Stimulated activated naive B cell treated with anti-CD40 and anti-IgM and Interleukin-4, amounts not matched to agents 10 μg/mL and 1 μg/mL and 100 μg/mL, for 72 hours (primary cell): Measurements from ENCODE around the gene MACROD2.

Source experiments
- ATAC-seq, 2 donors: fragments of 150-1000 bp; cut with Tn5 transposase; replicated peaks; 2 replicates each; pipeline ENCODE4 v1.10.0; 2021; ENCODE audit warnings: moderate library complexity in 1 of 2
- DNase-seq: peaks from one replicate; pipeline ENCODE4 v3.0.0; 2021
- H3K27ac Mint-ChIP-seq: one replicate; pipeline ENCODE4 v1.8.0; 2022; ENCODE audit warnings: mild to moderate bottlenecking, mixed read lengths
- H3K27me3 Mint-ChIP-seq, 2 donors: one replicate each; pipeline ENCODE4 v1.8.0; 2022; ENCODE audit warnings: mixed read lengths in 2 of 2
- H3K36me3 Mint-ChIP-seq, 2 donors: one replicate each; pipeline ENCODE4 v1.8.0; 2022; ENCODE audit warnings: mixed read lengths in 2 of 2, mild to moderate bottlenecking in 1 of 2
- H3K4me1 Mint-ChIP-seq, 2 donors: one replicate each; pipeline ENCODE4 v1.8.0; 2022; ENCODE audit warnings: mixed read lengths in 2 of 2, mild to moderate bottlenecking in 1 of 2
- H3K4me3 Mint-ChIP-seq, 2 donors: one replicate each; pipeline ENCODE4 v1.8.0; 2022; ENCODE audit warnings: mild to moderate bottlenecking in 2 of 2, mixed read lengths in 2 of 2, moderate library complexity in 1 of 2
- H3K9me3 Mint-ChIP-seq, 2 donors: one replicate each; pipeline ENCODE4 v1.8.0; 2022; ENCODE audit warnings: mixed read lengths in 2 of 2, mild to moderate bottlenecking in 1 of 2

Gene MACROD2

GRCh38 chr20:15609921-15610320 lies 1614.6 kb downstream of the MACROD2 start:
- peaks cover 6 to 15% of the 10 kb centered on the region in 2 donors for H3K27me3 Mint-ChIP-seq
- no peaks in the 10 kb centered on the region for H3K9me3 Mint-ChIP-seq
- DNase-seq, result no peak
- ATAC-seq, result no peak
- no peak overlapping the region for H3K27ac Mint-ChIP-seq
- H3K4me1 Mint-ChIP-seq, result peaks cover 0 to 9% of the 10 kb centered on the region in 2 donors
- H3K4me3 Mint-ChIP-seq, result no peak overlapping the region
- no peaks in the 10 kb centered on the region for H3K36me3 Mint-ChIP-seq

GRCh38 chr20:15610787-15611186 lies 1615.5 kb downstream of the MACROD2 start:
- DNase-seq (no peak), ATAC-seq (peak; percentile 38 to 58)
- H3K27ac Mint-ChIP-seq, result no peak overlapping the region
- H3K9me3 Mint-ChIP-seq, result no peaks in the 10 kb centered on the region
- peaks cover 9 to 17% of the 10 kb centered on the region in 2 donors for H3K27me3 Mint-ChIP-seq
- H3K4me3 Mint-ChIP-seq, result no peak overlapping the region
- H3K4me1 Mint-ChIP-seq, result peaks cover 0 to 9% of the 10 kb centered on the region in 2 donors
- H3K36me3 Mint-ChIP-seq, result no peaks in the 10 kb centered on the region

- no peak overlapping the region for H3K27ac Mint-ChIP-seq
- peaks cover 0 to 9% of the 10 kb centered on the region in 2 donors for H3K4me1 Mint-ChIP-seq
- H3K9me3 Mint-ChIP-seq, result no peaks in the 10 kb centered on the region
- H3K4me3 Mint-ChIP-seq, result no peak overlapping the region
- DNase-seq (no peak), ATAC-seq (no peak)
- no peaks in the 10 kb centered on the region for H3K36me3 Mint-ChIP-seq
- H3K27me3 Mint-ChIP-seq, result peaks cover 9 to 17% of the 10 kb centered on the region in 2 donors
These were observed 1616.2 kb downstream of the MACROD2 start for GRCh38 chr20:15611541-15611940.

GRCh38 chr20:15612198-15612597 lies 1616.9 kb downstream of the MACROD2 start:
- Mint-ChIP-seq H3K9me3 (no peaks in the 10 kb centered on the region), H3K27me3 (peaks cover 9 to 17% of the 10 kb centered on the region in 2 donors), H3K4me1 (peaks cover 0 to 9% of the 10 kb centered on the region in 2 donors), H3K4me3 (no peak overlapping the region), H3K36me3 (no peaks in the 10 kb centered on the region), H3K27ac (no peak overlapping the region)
- ATAC-seq, result no peak
- DNase-seq, result no peak

GRCh38 chr20:15612769-15613168 lies 1617.5 kb downstream of the MACROD2 start:
- Mint-ChIP-seq H3K4me3 (no peak overlapping the region), H3K27me3 (peaks cover 9 to 17% of the 10 kb centered on the region in 2 donors), H3K27ac (no peak overlapping the region), H3K36me3 (no peaks in the 10 kb centered on the region), H3K4me1 (peaks cover 0 to 9% of the 10 kb centered on the region in 2 donors), H3K9me3 (no peaks in the 10 kb centered on the region)
- ATAC-seq, result no peak
- DNase-seq, result no peak

GRCh38 chr20:15613530-15613929 lies 1618.2 kb downstream of the MACROD2 start:
- H3K9me3 Mint-ChIP-seq, result no peaks in the 10 kb centered on the region
- no peak overlapping the region for H3K27ac Mint-ChIP-seq
- no peak for ATAC-seq
- H3K36me3 Mint-ChIP-seq, result no peaks in the 10 kb centered on the region
- DNase-seq, result no peak
- H3K4me3 Mint-ChIP-seq, result no peak overlapping the region
- H3K4me1 Mint-ChIP-seq, result peaks cover 0 to 9% of the 10 kb centered on the region in 2 donors
- H3K27me3 Mint-ChIP-seq, result peaks cover 9 to 17% of the 10 kb centered on the region in 2 donors

GRCh38 chr20:15616626-15617025 lies 1621.3 kb downstream of the MACROD2 start:
- ATAC-seq (no peak), DNase-seq (no peak)
- Mint-ChIP-seq H3K4me3 (no peak overlapping the region), H3K36me3 (no peaks in the 10 kb centered on the region), H3K27me3 (peaks cover 6 to 8% of the 10 kb centered on the region in 2 donors), H3K4me1 (no peaks in the 10 kb centered on the region), H3K9me3 (no peaks in the 10 kb centered on the region), H3K27ac (no peak overlapping the region)

GRCh38 chr20:15618110-15618509 lies 1622.8 kb downstream of the MACROD2 start:
- ATAC-seq (no peak), DNase-seq (no peak)
- H3K36me3 Mint-ChIP-seq, result no peaks in the 10 kb centered on the region
- H3K9me3 Mint-ChIP-seq, result no peaks in the 10 kb centered on the region
- peaks cover 8 to 10% of the 10 kb centered on the region in 2 donors for H3K27me3 Mint-ChIP-seq
- H3K4me1 Mint-ChIP-seq, result no peaks in the 10 kb centered on the region
- H3K27ac Mint-ChIP-seq, result no peak overlapping the region
- no peak overlapping the region for H3K4me3 Mint-ChIP-seq

- Mint-ChIP-seq H3K36me3 (no peaks in the 10 kb centered on the region), H3K27ac (no peak overlapping the region), H3K27me3 (peaks cover 9 to 10% of the 10 kb centered on the region in 2 donors), H3K9me3 (no peaks in the 10 kb centered on the region), H3K4me3 (no peak overlapping the region), H3K4me1 (no peaks in the 10 kb centered on the region)
- ATAC-seq, result no peak
- no peak for DNase-seq
These were observed 1623.6 kb downstream of the MACROD2 start for GRCh38 chr20:15618912-15619311.

GRCh38 chr20:15619341-15619740 lies 1624.0 kb downstream of the MACROD2 start:
- no peaks in the 10 kb centered on the region for H3K36me3 Mint-ChIP-seq

GRCh38 chr20:15619816-15620215 lies 1624.5 kb downstream of the MACROD2 start:
- H3K36me3 Mint-ChIP-seq, result no peaks in the 10 kb centered on the region
- ATAC-seq (no peak), DNase-seq (no peak)
- H3K4me1 Mint-ChIP-seq, result no peaks in the 10 kb centered on the region
- H3K9me3 Mint-ChIP-seq, result no peaks in the 10 kb centered on the region
- H3K27ac Mint-ChIP-seq, result no peak overlapping the region
- no peak overlapping the region for H3K4me3 Mint-ChIP-seq
- H3K27me3 Mint-ChIP-seq, result peaks cover 9 to 12% of the 10 kb centered on the region in 2 donors

More at GRCh38 chr20:15619341-15619740, 1624.0 kb downstream of the MACROD2 start:
- DNase-seq (no peak), ATAC-seq (no peak)
- H3K4me3 Mint-ChIP-seq, result no peak overlapping the region
- H3K27me3 Mint-ChIP-seq, result peaks cover 10 to 13% of the 10 kb centered on the region in 2 donors
- H3K9me3 Mint-ChIP-seq, result no peaks in the 10 kb centered on the region
- H3K27ac Mint-ChIP-seq, result no peak overlapping the region
- no peaks in the 10 kb centered on the region for H3K4me1 Mint-ChIP-seq

GRCh38 chr20:15622368-15622767 lies 1627.1 kb downstream of the MACROD2 start:
- H3K4me1 Mint-ChIP-seq, result no peaks in the 10 kb centered on the region
- DNase-seq (no peak), ATAC-seq (no peak)
- H3K9me3 Mint-ChIP-seq, result peaks cover 1 to 3% of the 10 kb centered on the region in 2 donors
- H3K4me3 Mint-ChIP-seq, result no peak overlapping the region
- H3K27ac Mint-ChIP-seq, result no peak overlapping the region
- H3K27me3 Mint-ChIP-seq, result peaks cover 13 to 18% of the 10 kb centered on the region in 2 donors
- no peaks in the 10 kb centered on the region for H3K36me3 Mint-ChIP-seq

GRCh38 chr20:15623215-15623614 lies 1627.9 kb downstream of the MACROD2 start:
- Mint-ChIP-seq H3K9me3 (peaks cover 1 to 3% of the 10 kb centered on the region in 2 donors), H3K4me3 (no peak overlapping the region), H3K36me3 (no peaks in the 10 kb centered on the region), H3K4me1 (no peaks in the 10 kb centered on the region), H3K27me3 (peaks cover 18 to 21% of the 10 kb centered on the region in 2 donors), H3K27ac (no peak overlapping the region)
- ATAC-seq (no peak), DNase-seq (no peak)

GRCh38 chr20:15625981-15626380 lies 1630.7 kb downstream of the MACROD2 start:
- no peak overlapping the region for H3K4me3 Mint-ChIP-seq
- no peak overlapping the region for H3K27ac Mint-ChIP-seq
- no peaks in the 10 kb centered on the region for H3K36me3 Mint-ChIP-seq
- DNase-seq (no peak), ATAC-seq (no peak)
- peaks cover 14 to 35% of the 10 kb centered on the region in 2 donors for H3K27me3 Mint-ChIP-seq
- H3K4me1 Mint-ChIP-seq, result no peaks in the 10 kb centered on the region
- peaks cover 1 to 3% of the 10 kb centered on the region in 2 donors for H3K9me3 Mint-ChIP-seq

GRCh38 chr20:15627089-15627488 lies 1631.8 kb downstream of the MACROD2 start:
- DNase-seq (no peak), ATAC-seq (no peak)
- H3K27ac Mint-ChIP-seq, result no peak overlapping the region
- H3K4me3 Mint-ChIP-seq, result no peak overlapping the region
- no peaks in the 10 kb centered on the region for H3K36me3 Mint-ChIP-seq
- H3K27me3 Mint-ChIP-seq, result peaks cover 14 to 33% of the 10 kb centered on the region in 2 donors
- H3K9me3 Mint-ChIP-seq, result peaks cover 1 to 3% of the 10 kb centered on the region in 2 donors
- no peaks in the 10 kb centered on the region for H3K4me1 Mint-ChIP-seq

- ATAC-seq, result no peak
- no peak overlapping the region for H3K4me3 Mint-ChIP-seq
- peaks cover 14 to 34% of the 10 kb centered on the region in 2 donors for H3K27me3 Mint-ChIP-seq
- H3K27ac Mint-ChIP-seq, result no peak overlapping the region
- peaks cover 1 to 3% of the 10 kb centered on the region in 2 donors for H3K9me3 Mint-ChIP-seq
- H3K36me3 Mint-ChIP-seq, result no peaks in the 10 kb centered on the region
- no peak for DNase-seq
- no peaks in the 10 kb centered on the region for H3K4me1 Mint-ChIP-seq
These were observed 1632.2 kb downstream of the MACROD2 start for GRCh38 chr20:15627501-15627903.
